ENCODE data around the gene STEAP4.

GRCh38 chr7:88291398-88292173, 15.1 kb downstream of the STEAP4 start:
- TF ChIP-seq POLR2A (IDR thresholded peaks at IDR 0.05; ENCODE audit: low read length) (no peak), GATA1 (IDR thresholded peaks at IDR 0.05; ENCODE audit: low read depth, low read length) (no peak)
